Activated naive CD4-positive, alpha-beta T cell treated with anti-CD3 and anti-CD28 coated beads, Interleukin-2, amount 10 ng/mL, durations not matched to agents 7 days and 5 days (primary cell): ENCODE measurements around the gene NHSL2.
"Not testable (repeated sequence)": the region's sequence is repeated elsewhere in the genome, so short reads cannot be mapped to it uniquely, and the experiment has no call there.

Experiments
- CTCF ChIA-PET: fragments of 350-600 bp; sonication (Branson Sonifier 250); formaldehyde crosslinking; loops from one replicate; lab custom pipeline; 2021; ENCODE audit warnings: antibody characterized with exemption; lab: Charles Lee
- DNase-seq: peaks from one replicate; pipeline ENCODE4 v3.0.0-alpha.2; 2020
- H3K27ac Mint-ChIP-seq: one replicate; pipeline ENCODE4 v1.8.0; 2021; ENCODE audit warnings: mild to moderate bottlenecking, moderate library complexity, mixed read lengths
- H3K27me3 Mint-ChIP-seq: one replicate; pipeline ENCODE4 v1.8.0; 2021; ENCODE audit warnings: mild to moderate bottlenecking, mixed read lengths
- H3K36me3 Mint-ChIP-seq: one replicate; pipeline ENCODE4 v1.8.0; 2021; ENCODE audit warnings: mixed read lengths
- H3K4me1 Mint-ChIP-seq: one replicate; pipeline ENCODE4 v1.8.0; 2021; ENCODE audit warnings: mixed read lengths
- H3K4me3 Mint-ChIP-seq: one replicate; pipeline ENCODE4 v1.8.0; 2021; ENCODE audit warnings: mild to moderate bottlenecking, moderate library complexity, mixed read lengths
- H3K9me3 Mint-ChIP-seq: one replicate; pipeline ENCODE4 v1.8.0; 2021; ENCODE audit warnings: mixed read lengths

Gene NHSL2

GRCh38 chrX:72176289-72176688 lies 265.6 kb downstream of the NHSL2 start:
- CTCF ChIA-PET, H3K36me3 Mint-ChIP-seq, DNase-seq, H3K27ac Mint-ChIP-seq, H3K4me3 Mint-ChIP-seq, H3K9me3 Mint-ChIP-seq, H3K27me3 Mint-ChIP-seq: not testable (repeated sequence)
- peaks cover 11% of the 10 kb centered on the region for H3K4me1 Mint-ChIP-seq

DNA sequence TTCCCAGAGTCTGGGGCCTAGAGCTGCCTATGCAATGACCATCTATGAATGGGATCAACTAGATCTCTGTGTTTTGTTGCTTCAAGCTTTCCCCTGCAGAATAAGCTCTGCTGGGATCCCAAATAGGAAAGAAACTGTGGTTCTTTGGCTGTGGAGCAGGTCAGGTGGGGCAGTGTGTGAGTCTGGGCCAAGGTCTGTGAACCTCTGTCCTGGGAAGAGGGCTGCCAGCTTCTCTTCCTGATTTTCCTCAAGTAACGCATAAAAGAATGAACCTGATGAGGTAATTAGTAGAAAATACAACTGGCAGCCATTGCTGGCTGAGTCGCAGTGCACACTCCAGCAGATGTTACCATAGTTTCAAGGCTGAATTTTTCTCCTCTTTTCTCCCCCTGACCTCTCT lies 266.3 kb downstream of the NHSL2 start:
- peaks cover 4% of the 10 kb centered on the region for H3K27me3 Mint-ChIP-seq
- CTCF ChIA-PET: interaction anchor here (0.5 kb wide), 1 partner anchor 142 kb away, joined by 3 read pairs; no protein-coding TSS in a partner anchor
- peaks cover 11% of the 10 kb centered on the region for H3K4me1 Mint-ChIP-seq
- H3K27ac Mint-ChIP-seq: peak overlapping the region; percentile 49
- no peaks in the 10 kb centered on the region for H3K9me3 Mint-ChIP-seq
- no peak overlapping the region for H3K4me3 Mint-ChIP-seq
- no peaks in the 10 kb centered on the region for H3K36me3 Mint-ChIP-seq
- DNase-seq: no peak

DNA sequence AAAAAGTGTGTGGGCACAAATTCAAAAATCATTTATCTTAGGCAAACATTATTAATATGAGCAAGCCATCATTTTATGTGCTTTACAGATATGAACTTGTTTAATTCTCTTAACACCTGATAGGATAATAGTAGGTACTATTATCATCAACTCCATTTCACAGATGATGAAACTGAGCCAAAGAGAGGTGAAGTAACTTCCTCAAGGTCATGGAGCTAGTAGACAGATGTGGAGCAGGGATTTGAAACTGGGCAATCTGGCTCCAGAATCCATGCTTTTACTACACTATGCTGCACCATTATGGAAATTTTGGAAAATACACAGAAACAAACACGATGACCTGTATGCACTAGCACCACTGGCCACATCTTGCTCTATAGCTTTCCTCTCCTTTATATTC lies 269.9 kb downstream of the NHSL2 start:
- Mint-ChIP-seq H3K27me3 (no peaks in the 10 kb centered on the region), H3K4me3 (no peak overlapping the region), H3K27ac (no peak overlapping the region), H3K4me1 (peaks cover 15% of the 10 kb centered on the region), H3K9me3 (no peaks in the 10 kb centered on the region), H3K36me3 (peaks cover 3% of the 10 kb centered on the region)
- CTCF ChIA-PET: interaction anchor here (1.2 kb wide), 1 partner anchor 159 kb away, joined by 3 read pairs; no protein-coding TSS in a partner anchor
- no peak for DNase-seq

DNA sequence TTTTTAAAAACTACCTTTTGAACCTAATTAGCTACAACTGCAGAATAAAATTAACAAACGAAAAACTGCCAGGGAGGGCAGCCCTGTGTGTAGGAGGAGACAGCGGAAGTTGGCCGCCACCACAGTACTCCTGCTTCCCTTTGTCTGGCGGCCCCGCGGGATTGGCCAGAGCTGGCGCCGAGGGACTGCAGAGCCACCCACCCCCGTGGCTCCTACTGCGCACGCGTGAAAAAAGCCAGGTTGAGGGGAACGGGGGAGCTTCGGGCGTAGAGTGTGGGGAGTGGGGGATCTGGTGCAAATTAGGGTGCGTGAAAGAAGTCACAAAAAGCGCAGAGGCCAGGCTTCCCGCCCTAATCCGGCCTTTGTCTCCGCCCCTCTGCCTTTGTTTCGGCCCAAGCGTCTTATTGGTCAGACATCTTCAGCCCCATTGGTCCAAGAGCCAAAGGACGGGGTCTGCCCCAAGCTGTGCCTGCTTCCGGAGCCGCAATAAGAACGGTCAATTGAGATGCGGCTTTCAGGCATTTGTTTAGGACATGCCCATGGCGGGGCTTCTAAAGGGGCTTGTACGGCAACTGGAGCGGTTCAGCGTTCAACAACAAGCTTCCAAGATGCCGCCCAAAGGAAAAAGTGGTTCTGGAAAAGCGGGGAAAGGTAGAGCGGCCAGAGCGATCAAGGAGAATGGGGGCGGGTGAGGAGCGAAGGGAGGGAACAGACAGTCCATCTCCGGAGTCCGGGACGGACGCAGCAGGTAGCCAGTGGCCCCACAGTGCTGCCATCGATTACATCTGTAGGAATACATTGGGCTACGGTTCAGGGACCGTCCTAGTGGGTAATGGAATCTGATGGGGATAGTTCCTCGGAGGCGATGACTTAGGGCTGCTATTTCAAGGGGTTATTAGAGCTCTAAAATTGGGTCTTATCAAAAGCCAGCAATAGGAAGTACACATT lies 270.8 kb downstream of the NHSL2 start, which contains the start of gene PIN4:
Gene PIN4, plus strand, starts transcription at position 580 of the 948 bp plus-strand sequence. Its CDS starts 29 bp downstream, at position 609.
- Mint-ChIP-seq H3K4me3 (no peak within 1 kb of the TSS), H3K4me1 (peaks cover 15% of the 10 kb centered on the region), H3K9me3 (no peaks in the 10 kb centered on the region), H3K36me3 (peaks cover 6% of the 10 kb centered on the region), H3K27ac (no peak within 1 kb of the TSS), H3K27me3 (no peaks in the 10 kb centered on the region)
- CTCF ChIA-PET: interaction anchor here (1.2 kb wide), 1 partner anchor 160 kb away, joined by 3 read pairs; no protein-coding TSS in a partner anchor
- DNase-seq: peak; percentile 89

DNA sequence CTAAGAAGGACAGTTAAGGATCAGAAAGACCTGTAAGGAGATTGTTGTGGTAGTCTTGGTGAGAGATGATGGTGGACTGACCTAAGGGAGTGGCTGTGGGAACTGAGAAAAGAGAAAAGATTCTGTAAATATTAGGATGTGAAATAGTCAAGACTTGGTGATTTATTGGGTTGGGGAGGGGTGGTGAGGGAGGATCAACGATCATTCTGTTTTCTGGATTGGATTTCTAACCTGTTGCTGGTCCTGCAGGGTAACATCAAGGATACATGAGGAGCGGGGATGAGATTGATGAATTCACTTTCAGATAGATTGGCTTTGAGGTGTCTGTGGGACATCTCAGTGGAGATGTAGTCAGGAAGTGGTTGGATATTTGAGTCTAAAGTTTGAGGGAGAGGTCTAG lies 272.3 kb downstream of the NHSL2 start:
- Mint-ChIP-seq H3K27me3 (no peaks in the 10 kb centered on the region), H3K36me3 (peaks cover 7% of the 10 kb centered on the region), H3K4me1 (peaks cover 15% of the 10 kb centered on the region), H3K9me3 (no peaks in the 10 kb centered on the region), H3K27ac (no peak overlapping the region), H3K4me3 (no peak overlapping the region)
- CTCF ChIA-PET: no interaction called here
- no peak for DNase-seq

GRCh38 chrX:72201836-72202536 lies 291.3 kb downstream of the NHSL2 start:
- no peaks in the 10 kb centered on the region for H3K27me3 Mint-ChIP-seq
- no peak for DNase-seq
- CTCF ChIA-PET: no interaction called here
- H3K36me3 Mint-ChIP-seq: peaks cover 16% of the 10 kb centered on the region
- no peaks in the 10 kb centered on the region for H3K9me3 Mint-ChIP-seq
- H3K4me3 Mint-ChIP-seq: no peak overlapping the region
- H3K27ac Mint-ChIP-seq: no peak overlapping the region
- no peaks in the 10 kb centered on the region for H3K4me1 Mint-ChIP-seq
